SK-N-SH (cell line): ENCODE data around the gene IPCEF1. TPM values are rescaled to one million over a fixed set of nuclear protein-coding genes. Genes with fewer than 3 reads are reported as not detected.

ENCODE experiments used
- CTCF ChIA-PET: fragments of 300-600, 350-600 bp; formaldehyde crosslinking; extraction: SDS; loops from one replicate; lab custom pipeline; 2021; lab: Yijun Ruan, JAX
- POLR2A ChIA-PET: fragments of 350-600 bp; sonication (Branson Sonifier 250); formaldehyde crosslinking; extraction: SDS; loops from one replicate; lab custom pipeline; 2020; ENCODE audit warnings: antibody characterized with exemption, inconsistent platforms; lab: Yijun Ruan, JAX
- DNase-seq: peaks from one replicate; pipeline ENCODE4 v3.0.0; 2012
- H2AFZ ChIP-seq: fragments of 200-600 bp; sonication (generic); 2 replicates; pipeline ENCODE4 v1.8.1; 2016; ENCODE audit warnings: antibody characterized with exemption, mild to moderate bottlenecking, low read depth
- H3F3A ChIP-seq: fragments of 200-600 bp; sonication (generic); replicated peaks from 2 replicates; pipeline ENCODE3; 2016; ENCODE audit warnings: antibody characterized with exemption, mild to moderate bottlenecking; ENCODE audit not compliant: insufficient read depth
- H3K27ac ChIP-seq, 2 experiments: fragments of 200-500 bp in 1 of 2; fragments of 200-600 bp in 1 of 2; sonication (Bioruptor generic) in 1 of 2; sonication (generic), shearing (Covaris generic) in 1 of 2; 2 replicates each; pipeline versions ENCODE4 v1.5.1 to v1.6.1; 2014 to 2016; ENCODE audit warnings: low read depth in 2 of 2, inconsistent platforms in 1 of 2, low read length in 1 of 2, mild to moderate bottlenecking in 1 of 2, mixed read lengths in 1 of 2
- H3K27me3 ChIP-seq: fragments of 200-600 bp; sonication (generic), shearing (Covaris generic); 2 replicates; pipeline ENCODE4 v1.6.1; 2016; ENCODE audit warnings: mixed run types; ENCODE audit not compliant: insufficient read depth
- H3K36me3 ChIP-seq, 2 experiments: fragments of 200-500 bp in 1 of 2; fragments of 200-600 bp in 1 of 2; sonication (Bioruptor generic) in 1 of 2; sonication (generic) in 1 of 2; replicated peaks in 1 of 2; 2 replicates each; pipeline versions ENCODE3 to v1.5.1; 2014 to 2016; ENCODE audit warnings: low read length in 1 of 2, mild to moderate bottlenecking in 1 of 2; ENCODE audit not compliant: insufficient read depth in 2 of 2, control insufficient read depth in 1 of 2
- H3K4me1 ChIP-seq, 2 experiments: fragments of 200-500 bp in 1 of 2; fragments of 200-600 bp in 1 of 2; sonication (Bioruptor generic) in 1 of 2; sonication (generic), shearing (Covaris generic) in 1 of 2; 2 replicates each; pipeline versions ENCODE4 v1.5.1 to v1.6.1; 2014 to 2016; ENCODE audit warnings: low read depth in 1 of 2, low read length in 1 of 2, mixed run types in 1 of 2; ENCODE audit not compliant: insufficient read depth in 2 of 2, control insufficient read depth in 1 of 2
- H3K4me2 ChIP-seq: fragments of 200-600 bp; sonication (generic), shearing (Covaris generic); 2 replicates; pipeline ENCODE4 v1.6.1; 2017; ENCODE audit warnings: mixed run types
- H3K4me3 ChIP-seq, 2 experiments: fragments of 200-500 bp in 1 of 2; fragments of 200-600 bp in 1 of 2; sonication (Bioruptor generic) in 1 of 2; sonication (generic), shearing (Covaris generic) in 1 of 2; 2 replicates each; pipeline versions ENCODE4 v1.5.1 to v1.8.1; 2014 to 2016; ENCODE audit warnings: low read depth in 2 of 2, inconsistent platforms in 1 of 2, low read length in 1 of 2, mild to moderate bottlenecking in 1 of 2, mixed read lengths in 1 of 2, moderate library complexity in 1 of 2
- H3K79me2 ChIP-seq: fragments of 200-600 bp; sonication (generic); 2 replicates; pipeline ENCODE4 v1.8.1; 2017; ENCODE audit warnings: mild to moderate bottlenecking; ENCODE audit not compliant: insufficient read depth
- H3K9ac ChIP-seq: fragments of 200-600 bp; sonication (generic); 2 replicates; pipeline ENCODE4 v1.6.1; 2017; ENCODE audit warnings: mixed run types
- H3K9me2 ChIP-seq: fragments of 200-600 bp; sonication (generic); 2 replicates; pipeline ENCODE4 v1.6.1; 2017; ENCODE audit warnings: mixed run types
- H3K9me3 ChIP-seq: fragments of 200-600 bp; sonication (generic); 2 replicates; pipeline ENCODE4 v1.6.1; 2017; ENCODE audit warnings: mixed run types, mild to moderate bottlenecking, moderate library complexity
- H4K20me1 ChIP-seq: fragments of 200-600 bp; sonication (generic); 2 replicates; pipeline ENCODE4 v1.6.1; 2017; ENCODE audit warnings: mild to moderate bottlenecking, mixed run types; ENCODE audit not compliant: insufficient read depth
- CHD2 ChIP-seq: fragments of 150-350 bp; IDR thresholded peaks from 2 replicates; pipeline ENCODE4 v1.6.1; 2018; ENCODE audit warnings: low read length; ENCODE audit not compliant: partially characterized antibody
- ELF1 ChIP-seq: IDR thresholded peaks from 2 replicates; pipeline ENCODE4 v1.4.0; 2012
- EZH2phosphoT487 ChIP-seq: fragments of 200-600 bp; sonication (generic); IDR thresholded peaks from 2 replicates; pipeline ENCODE4 v1.6.1; 2017; ENCODE audit warnings: low read depth, mixed run types, mild to moderate bottlenecking, antibody characterized with exemption, moderate library complexity, borderline replicate concordance
- GABPA ChIP-seq: IDR thresholded peaks from 2 replicates; pipeline ENCODE4 v1.4.0; 2012; ENCODE audit warnings: low read depth, mild to moderate bottlenecking
- MAX ChIP-seq: IDR thresholded peaks from 2 replicates; pipeline ENCODE4 v1.4.0; 2012; ENCODE audit warnings: low read depth
- NFIC ChIP-seq: IDR thresholded peaks from 2 replicates; pipeline ENCODE4 v1.4.0; 2012; ENCODE audit warnings: borderline replicate concordance
- NRF1 ChIP-seq: IDR thresholded peaks from 2 replicates; pipeline ENCODE4 v1.6.1; 2012; ENCODE audit warnings: low read depth, mild to moderate bottlenecking, low read length
- PBX3 ChIP-seq: IDR thresholded peaks from 2 replicates; pipeline ENCODE4; 2012
- POLR2AphosphoS5 ChIP-seq: IDR thresholded peaks from 2 replicates; pipeline ENCODE4 v1.6.1; 2012; ENCODE audit warnings: low read depth, low read length
- RCOR1 ChIP-seq: fragments of 150-350 bp; IDR thresholded peaks from 2 replicates; pipeline ENCODE4 v1.6.1; 2017; ENCODE audit warnings: antibody characterized with exemption, low read length
- RFX5 ChIP-seq: IDR thresholded peaks from 2 replicates; pipeline ENCODE4 v1.6.1; 2012; ENCODE audit warnings: mild to moderate bottlenecking, improper control_type of control experiment, low read length
- RXRA ChIP-seq: IDR thresholded peaks from 2 replicates; pipeline ENCODE4 v1.4.0; 2012; ENCODE audit warnings: low read depth, mild to moderate bottlenecking, borderline replicate concordance
- SIN3A ChIP-seq: IDR thresholded peaks from 2 replicates; pipeline ENCODE4 v1.6.1; 2012; ENCODE audit warnings: low read depth, mild to moderate bottlenecking, low read length, moderate library complexity, borderline replicate concordance
- SMC3 ChIP-seq: IDR thresholded peaks from 2 replicates; pipeline ENCODE4 v1.6.1; 2012; ENCODE audit warnings: low read depth, low read length, improper control_type of control experiment
- TAF1 ChIP-seq: IDR thresholded peaks from 2 replicates; pipeline ENCODE4 v1.6.1; 2012; ENCODE audit warnings: low read depth, mild to moderate bottlenecking, low read length, moderate library complexity, borderline replicate concordance
- USF1 ChIP-seq: IDR thresholded peaks from 2 replicates; pipeline ENCODE4 v1.4.0; 2012; ENCODE audit warnings: low read depth, borderline replicate concordance
- WGBS: methylation state at CpG from one replicate; pipeline ENCODE4 v1.1.6; 2017; ENCODE audit warnings: low lambda C conversion rate; 5-methylcytosine and 5-hydroxymethylcytosine counted together
- polyA plus RNA-seq, 3 experiments: library from polyadenylated mRNA; depleted of rRNA; stranded (reverse); fragments of >200 nt; gene quantifications; 2 replicates each; pipeline ENCODE4 v1.2.3, GENCODE V29; 2012
- TF ChIP-seq, protein P1 (sequence below): IDR thresholded peaks from 2 replicates; pipeline ENCODE4 v1.6.1; 2012; ENCODE audit warnings: mild to moderate bottlenecking, low read depth, low read length, moderate library complexity
- TF ChIP-seq, protein P2 (sequence below): IDR thresholded peaks from 2 replicates; pipeline ENCODE4 v1.4.0; 2012; ENCODE audit warnings: low read depth, borderline replicate concordance
- TF ChIP-seq, protein P3 (sequence below): fragments of 150-350 bp; IDR thresholded peaks from 2 replicates; pipeline ENCODE4 v1.6.1; 2017; ENCODE audit warnings: antibody characterized with exemption, low read length, low read depth, borderline replicate concordance

The IPCEF1 gene
- polyA plus RNA-seq, 1 of the 3 experiments (the other 2 are of a cell fraction): not detected

- 90% methylated on average over 8 of the region's 8 CpGs for WGBS
- Histone ChIP-seq H3K4me2 (no peak overlapping the region), H3K4me3 (no peak overlapping the region), H3K9ac (no peak overlapping the region), H3K27ac (no peak overlapping the region), H4K20me1 (no peaks in the 10 kb centered on the region), H3K9me3 (no peaks in the 10 kb centered on the region), H3K36me3 (no peaks in the 10 kb centered on the region), H3K79me2 (no peaks in the 10 kb centered on the region), H3K9me2 (no peaks in the 10 kb centered on the region), H2AFZ (no peak overlapping the region), H3F3A (no peaks in the 10 kb centered on the region), H3K4me1 (no peaks in the 10 kb centered on the region), H3K27me3 (no peaks in the 10 kb centered on the region)
- CTCF ChIA-PET: no interaction called here
- TF ChIP-seq MAX (no peak), ELF1 (no peak), RCOR1 (no peak), RXRA (no peak), POLR2AphosphoS5 (no peak), SIN3A (no peak), CHD2 (no peak), GABPA (no peak), TAF1 (no peak), SMC3 (no peak), NRF1 (no peak), RFX5 (no peak), NFIC (no peak), EZH2phosphoT487 (no peak), USF1 (no peak), PBX3 (no peak)
- TF ChIP-seq, protein P1, sequence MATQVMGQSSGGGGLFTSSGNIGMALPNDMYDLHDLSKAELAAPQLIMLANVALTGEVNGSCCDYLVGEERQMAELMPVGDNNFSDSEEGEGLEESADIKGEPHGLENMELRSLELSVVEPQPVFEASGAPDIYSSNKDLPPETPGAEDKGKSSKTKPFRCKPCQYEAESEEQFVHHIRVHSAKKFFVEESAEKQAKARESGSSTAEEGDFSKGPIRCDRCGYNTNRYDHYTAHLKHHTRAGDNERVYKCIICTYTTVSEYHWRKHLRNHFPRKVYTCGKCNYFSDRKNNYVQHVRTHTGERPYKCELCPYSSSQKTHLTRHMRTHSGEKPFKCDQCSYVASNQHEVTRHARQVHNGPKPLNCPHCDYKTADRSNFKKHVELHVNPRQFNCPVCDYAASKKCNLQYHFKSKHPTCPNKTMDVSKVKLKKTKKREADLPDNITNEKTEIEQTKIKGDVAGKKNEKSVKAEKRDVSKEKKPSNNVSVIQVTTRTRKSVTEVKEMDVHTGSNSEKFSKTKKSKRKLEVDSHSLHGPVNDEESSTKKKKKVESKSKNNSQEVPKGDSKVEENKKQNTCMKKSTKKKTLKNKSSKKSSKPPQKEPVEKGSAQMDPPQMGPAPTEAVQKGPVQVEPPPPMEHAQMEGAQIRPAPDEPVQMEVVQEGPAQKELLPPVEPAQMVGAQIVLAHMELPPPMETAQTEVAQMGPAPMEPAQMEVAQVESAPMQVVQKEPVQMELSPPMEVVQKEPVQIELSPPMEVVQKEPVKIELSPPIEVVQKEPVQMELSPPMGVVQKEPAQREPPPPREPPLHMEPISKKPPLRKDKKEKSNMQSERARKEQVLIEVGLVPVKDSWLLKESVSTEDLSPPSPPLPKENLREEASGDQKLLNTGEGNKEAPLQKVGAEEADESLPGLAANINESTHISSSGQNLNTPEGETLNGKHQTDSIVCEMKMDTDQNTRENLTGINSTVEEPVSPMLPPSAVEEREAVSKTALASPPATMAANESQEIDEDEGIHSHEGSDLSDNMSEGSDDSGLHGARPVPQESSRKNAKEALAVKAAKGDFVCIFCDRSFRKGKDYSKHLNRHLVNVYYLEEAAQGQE: no peak
- TF ChIP-seq, protein P2, sequence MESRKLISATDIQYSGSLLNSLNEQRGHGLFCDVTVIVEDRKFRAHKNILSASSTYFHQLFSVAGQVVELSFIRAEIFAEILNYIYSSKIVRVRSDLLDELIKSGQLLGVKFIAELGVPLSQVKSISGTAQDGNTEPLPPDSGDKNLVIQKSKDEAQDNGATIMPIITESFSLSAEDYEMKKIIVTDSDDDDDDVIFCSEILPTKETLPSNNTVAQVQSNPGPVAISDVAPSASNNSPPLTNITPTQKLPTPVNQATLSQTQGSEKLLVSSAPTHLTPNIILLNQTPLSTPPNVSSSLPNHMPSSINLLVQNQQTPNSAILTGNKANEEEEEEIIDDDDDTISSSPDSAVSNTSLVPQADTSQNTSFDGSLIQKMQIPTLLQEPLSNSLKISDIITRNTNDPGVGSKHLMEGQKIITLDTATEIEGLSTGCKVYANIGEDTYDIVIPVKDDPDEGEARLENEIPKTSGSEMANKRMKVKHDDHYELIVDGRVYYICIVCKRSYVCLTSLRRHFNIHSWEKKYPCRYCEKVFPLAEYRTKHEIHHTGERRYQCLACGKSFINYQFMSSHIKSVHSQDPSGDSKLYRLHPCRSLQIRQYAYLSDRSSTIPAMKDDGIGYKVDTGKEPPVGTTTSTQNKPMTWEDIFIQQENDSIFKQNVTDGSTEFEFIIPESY: no peak
- TF ChIP-seq, protein P3, sequence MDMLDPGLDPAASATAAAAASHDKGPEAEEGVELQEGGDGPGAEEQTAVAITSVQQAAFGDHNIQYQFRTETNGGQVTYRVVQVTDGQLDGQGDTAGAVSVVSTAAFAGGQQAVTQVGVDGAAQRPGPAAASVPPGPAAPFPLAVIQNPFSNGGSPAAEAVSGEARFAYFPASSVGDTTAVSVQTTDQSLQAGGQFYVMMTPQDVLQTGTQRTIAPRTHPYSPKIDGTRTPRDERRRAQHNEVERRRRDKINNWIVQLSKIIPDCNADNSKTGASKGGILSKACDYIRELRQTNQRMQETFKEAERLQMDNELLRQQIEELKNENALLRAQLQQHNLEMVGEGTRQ: no peak
- POLR2A ChIA-PET: no interaction called here
- DNase-seq: no peak
Measured at GRCh38 chr6:154354265-154354777, 2.3 kb downstream of the IPCEF1 start.
